ENCODE measurements around the gene PLD5.
"Not testable (repeated sequence)": the region's sequence is repeated elsewhere in the genome, so short reads cannot be mapped to it uniquely, and the experiment has no call there.

PLD5 gene

GRCh38 chr1:242237051-242237450 lies 287.4 kb downstream of the PLD5 start:
- H3K27ac Mint-ChIP-seq: no peak overlapping the region
- H3K27me3 Mint-ChIP-seq: no peaks in the 10 kb centered on the region
- H3K4me3 Mint-ChIP-seq: no peak overlapping the region
- H3K4me1 Mint-ChIP-seq (ENCODE audit: low read depth): no peaks in the 10 kb centered on the region
- H3K9me3 Mint-ChIP-seq: no peaks in the 10 kb centered on the region
- H3K36me3 Mint-ChIP-seq (ENCODE audit: low read depth): no peaks in the 10 kb centered on the region

DNA sequence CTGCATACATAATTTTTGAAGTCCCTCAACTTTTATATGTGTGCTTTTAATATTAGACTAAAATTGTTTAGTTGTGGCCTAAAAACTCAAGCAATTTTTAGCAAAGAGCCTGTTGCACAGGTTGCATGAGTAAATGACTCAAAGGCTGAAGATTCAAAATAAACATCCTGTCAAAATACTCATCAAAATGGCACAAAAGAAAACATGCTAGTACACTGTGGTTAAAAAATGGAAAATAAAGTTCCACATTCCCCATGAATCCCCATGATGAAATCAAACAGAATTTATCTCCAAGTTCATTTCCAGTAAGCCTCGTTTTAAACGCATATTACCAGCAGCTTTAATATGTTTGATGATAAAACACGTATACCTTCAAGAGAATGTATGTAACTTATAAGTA lies 295.5 kb downstream of the PLD5 start:
- no peak overlapping the region for H3K4me3 Mint-ChIP-seq
- no peaks in the 10 kb centered on the region for H3K9me3 Mint-ChIP-seq
- no peaks in the 10 kb centered on the region for H3K4me1 Mint-ChIP-seq (ENCODE audit: low read depth)
- no peaks in the 10 kb centered on the region for H3K27me3 Mint-ChIP-seq
- H3K27ac Mint-ChIP-seq: no peak overlapping the region
- H3K36me3 Mint-ChIP-seq (ENCODE audit: low read depth): no peaks in the 10 kb centered on the region

DNA sequence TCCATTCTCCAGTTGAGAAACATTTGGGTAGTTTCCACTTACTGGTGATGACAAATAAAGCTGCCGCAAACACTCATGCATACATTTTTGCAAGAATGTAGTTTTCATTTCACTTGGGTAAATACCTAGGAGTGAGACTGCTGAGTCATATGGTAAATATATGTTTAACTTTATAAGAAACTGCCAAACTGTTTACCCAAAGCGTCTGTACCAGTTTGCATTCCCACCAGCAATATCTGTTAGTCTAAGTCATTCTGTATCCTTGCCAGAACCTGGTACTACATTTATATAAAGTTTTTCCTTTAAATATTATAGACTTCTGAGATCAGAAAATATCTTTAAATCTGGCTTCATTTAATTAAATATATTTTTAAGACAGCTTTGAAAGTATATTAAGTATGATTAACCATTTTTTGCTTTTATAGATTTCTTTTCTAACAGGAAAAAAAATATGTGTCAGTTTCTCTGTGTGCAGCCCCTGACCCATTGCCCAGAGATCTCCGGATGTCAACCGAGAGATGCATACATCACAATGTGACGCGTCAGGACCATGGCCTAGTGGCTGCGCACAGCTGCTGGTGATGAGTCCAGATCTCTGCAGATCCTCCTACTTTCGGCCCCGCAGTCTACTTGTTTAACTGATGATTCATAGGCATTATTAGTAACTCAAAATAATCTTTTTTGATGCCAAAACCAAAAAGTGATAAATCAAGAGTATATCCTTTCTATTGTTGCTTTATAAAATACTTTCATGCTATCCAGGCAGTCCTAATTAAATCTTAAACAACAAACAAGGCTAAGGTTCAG lies 298.5 kb downstream of the PLD5 start:
- Mint-ChIP-seq H3K27ac (no peak overlapping the region), H3K4me1 (ENCODE audit: low read depth) (no peaks in the 10 kb centered on the region), H3K27me3 (no peaks in the 10 kb centered on the region), H3K9me3 (no peaks in the 10 kb centered on the region), H3K4me3 (no peak overlapping the region), H3K36me3 (ENCODE audit: low read depth) (no peaks in the 10 kb centered on the region)

DNA sequence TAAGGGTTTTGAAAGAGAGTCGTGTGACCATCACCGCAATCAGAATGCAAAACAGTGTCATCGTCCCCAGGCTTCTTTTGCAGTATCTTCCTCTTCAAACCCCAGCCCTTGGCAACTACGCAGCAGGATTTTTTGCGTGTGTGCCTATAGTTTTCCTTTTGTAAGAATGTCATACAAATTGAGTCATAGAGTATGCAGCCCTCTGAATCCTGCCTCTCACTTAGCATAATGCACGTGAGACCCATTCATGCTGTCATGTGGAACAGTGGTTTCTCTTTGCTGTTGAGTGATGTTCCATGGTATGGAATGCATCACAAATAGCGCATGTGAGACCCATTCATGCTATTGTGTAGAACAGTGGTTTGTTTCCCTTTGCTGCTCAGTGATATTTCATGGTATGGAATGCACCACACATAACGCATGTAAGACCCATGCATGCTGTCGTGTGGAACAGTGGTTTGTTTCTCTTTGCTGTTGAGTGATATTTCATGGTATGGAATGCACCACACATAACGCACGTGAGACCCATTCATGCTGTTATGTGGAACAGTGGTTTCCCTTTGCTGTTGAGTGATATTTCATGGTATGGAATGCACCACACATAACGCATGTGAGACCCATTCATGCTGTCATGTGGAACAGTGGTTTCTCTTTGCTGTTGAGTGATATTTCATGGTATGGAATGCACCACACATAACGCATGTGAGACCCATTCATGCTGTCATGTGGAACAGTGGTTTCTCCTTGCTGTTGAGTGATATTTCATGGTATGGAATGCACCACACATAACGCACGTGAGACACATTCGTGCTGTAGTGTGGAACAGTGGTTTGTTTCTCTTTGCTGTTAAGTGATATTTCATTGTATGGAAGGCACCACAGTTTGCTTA lies 299.4 kb downstream of the PLD5 start:
- not testable (repeated sequence) for H3K36me3 Mint-ChIP-seq (ENCODE audit: low read depth); H3K27me3 Mint-ChIP-seq; H3K27ac Mint-ChIP-seq; H3K4me3 Mint-ChIP-seq; H3K9me3 Mint-ChIP-seq; H3K4me1 Mint-ChIP-seq (ENCODE audit: low read depth)

- Mint-ChIP-seq H3K9me3 (no peaks in the 10 kb centered on the region), H3K4me3 (no peak overlapping the region), H3K27ac (no peak overlapping the region), H3K36me3 (ENCODE audit: low read depth) (no peaks in the 10 kb centered on the region), H3K27me3 (no peaks in the 10 kb centered on the region), H3K4me1 (ENCODE audit: low read depth) (no peaks in the 10 kb centered on the region)
Measured at GRCh38 chr1:242224461-242224860, 300.0 kb downstream of the PLD5 start.

DNA sequence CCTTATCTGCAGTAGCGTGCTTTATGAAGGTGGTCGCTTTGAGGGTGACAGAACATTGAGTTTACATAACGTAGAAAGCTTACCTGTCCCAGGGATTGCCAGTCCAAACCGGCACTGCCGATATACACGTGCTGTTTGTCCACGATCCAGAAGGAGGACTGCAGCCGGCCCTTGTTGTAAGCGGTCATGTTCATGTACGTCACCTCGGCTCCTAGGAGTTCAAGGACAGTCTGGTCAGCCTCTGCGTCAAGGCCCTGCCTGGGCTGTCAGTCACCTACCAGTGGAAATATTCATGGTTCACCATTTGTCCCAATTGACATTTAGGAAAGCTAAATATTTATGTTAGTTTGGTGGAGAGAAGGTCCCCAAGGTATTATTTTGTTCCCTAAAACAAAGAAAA lies 304.6 kb downstream of the PLD5 start:
- Mint-ChIP-seq H3K27me3 (no peaks in the 10 kb centered on the region), H3K9me3 (peaks cover 4% of the 10 kb centered on the region), H3K27ac (no peak overlapping the region), H3K36me3 (ENCODE audit: low read depth) (no peaks in the 10 kb centered on the region), H3K4me1 (ENCODE audit: low read depth) (no peaks in the 10 kb centered on the region), H3K4me3 (no peak overlapping the region)

- Mint-ChIP-seq H3K36me3 (ENCODE audit: low read depth) (no peaks in the 10 kb centered on the region), H3K9me3 (peaks cover 4% of the 10 kb centered on the region), H3K4me3 (no peak overlapping the region), H3K27me3 (no peaks in the 10 kb centered on the region), H3K4me1 (ENCODE audit: low read depth) (no peaks in the 10 kb centered on the region), H3K27ac (no peak overlapping the region)
Measured at GRCh38 chr1:242219298-242219901, 305.1 kb downstream of the PLD5 start.

GRCh38 chr1:242216368-242216767 lies 308.1 kb downstream of the PLD5 start:
- no peaks in the 10 kb centered on the region for H3K27me3 Mint-ChIP-seq
- H3K27ac Mint-ChIP-seq: no peak overlapping the region
- peaks cover 4% of the 10 kb centered on the region for H3K9me3 Mint-ChIP-seq
- no peaks in the 10 kb centered on the region for H3K36me3 Mint-ChIP-seq (ENCODE audit: low read depth)
- no peak overlapping the region for H3K4me3 Mint-ChIP-seq
- no peaks in the 10 kb centered on the region for H3K4me1 Mint-ChIP-seq (ENCODE audit: low read depth)

GRCh38 chr1:242214455-242214854 lies 310.0 kb downstream of the PLD5 start:
- not testable (repeated sequence) for H3K4me1 Mint-ChIP-seq (ENCODE audit: low read depth)

GRCh38 chr1:242212961-242213360 lies 311.5 kb downstream of the PLD5 start:
- H3K27me3 Mint-ChIP-seq; H3K36me3 Mint-ChIP-seq (ENCODE audit: low read depth); H3K9me3 Mint-ChIP-seq; H3K4me3 Mint-ChIP-seq; H3K4me1 Mint-ChIP-seq (ENCODE audit: low read depth); H3K27ac Mint-ChIP-seq: not testable (repeated sequence)

More at GRCh38 chr1:242214455-242214854, 310.0 kb downstream of the PLD5 start:
- not testable (repeated sequence) for H3K27ac Mint-ChIP-seq; H3K27me3 Mint-ChIP-seq; H3K36me3 Mint-ChIP-seq (ENCODE audit: low read depth); H3K4me3 Mint-ChIP-seq; H3K9me3 Mint-ChIP-seq

GRCh38 chr1:242212401-242212800 lies 312.1 kb downstream of the PLD5 start:
- no peak overlapping the region for H3K27ac Mint-ChIP-seq
- no peaks in the 10 kb centered on the region for H3K4me1 Mint-ChIP-seq (ENCODE audit: low read depth)
- peaks cover 4% of the 10 kb centered on the region for H3K27me3 Mint-ChIP-seq
- peaks cover 4% of the 10 kb centered on the region for H3K9me3 Mint-ChIP-seq
- no peaks in the 10 kb centered on the region for H3K36me3 Mint-ChIP-seq (ENCODE audit: low read depth)
- H3K4me3 Mint-ChIP-seq: no peak overlapping the region

DNA sequence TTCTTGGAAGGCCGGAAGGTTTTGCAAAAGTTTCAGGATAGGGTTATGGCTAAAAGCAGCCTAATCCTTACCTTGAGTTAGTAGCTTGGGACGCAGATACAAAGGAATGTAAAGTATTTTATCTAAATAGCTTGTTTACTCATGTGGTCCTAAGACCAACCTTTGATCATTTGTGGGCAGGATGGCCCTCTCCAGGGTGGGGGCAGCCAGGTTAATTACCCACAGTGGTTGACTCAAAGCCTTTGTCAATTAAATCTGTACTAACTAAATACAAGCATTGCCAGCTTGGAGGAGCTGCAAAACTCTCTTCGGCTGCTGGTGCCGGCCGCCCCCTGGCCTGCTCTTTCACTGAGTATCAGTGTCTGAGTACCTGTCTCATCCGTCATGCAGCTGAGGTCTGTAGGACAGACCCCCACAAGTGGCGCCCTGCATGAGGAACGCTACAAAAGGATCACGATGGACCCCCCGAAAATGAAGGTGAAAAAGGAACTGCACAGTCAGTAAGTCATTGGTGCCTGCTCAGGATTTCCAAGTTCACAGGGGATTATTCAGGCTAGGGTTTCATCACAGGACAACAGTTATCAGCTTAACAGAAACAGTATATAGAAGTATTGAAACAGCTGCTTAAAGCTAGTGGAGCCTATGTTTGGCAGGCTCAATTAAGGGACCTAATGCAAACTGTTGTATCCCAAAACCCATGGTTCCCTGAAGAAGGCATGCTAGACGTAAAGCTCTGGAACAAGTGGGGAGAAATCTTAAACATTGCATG lies 313.1 kb downstream of the PLD5 start:
- H3K4me3 Mint-ChIP-seq: no peak overlapping the region
- H3K9me3 Mint-ChIP-seq: peaks cover 4% of the 10 kb centered on the region
- H3K4me1 Mint-ChIP-seq (ENCODE audit: low read depth): no peaks in the 10 kb centered on the region
- H3K27me3 Mint-ChIP-seq: peaks cover 4% of the 10 kb centered on the region
- H3K36me3 Mint-ChIP-seq (ENCODE audit: low read depth): no peaks in the 10 kb centered on the region
- no peak overlapping the region for H3K27ac Mint-ChIP-seq

DNA sequence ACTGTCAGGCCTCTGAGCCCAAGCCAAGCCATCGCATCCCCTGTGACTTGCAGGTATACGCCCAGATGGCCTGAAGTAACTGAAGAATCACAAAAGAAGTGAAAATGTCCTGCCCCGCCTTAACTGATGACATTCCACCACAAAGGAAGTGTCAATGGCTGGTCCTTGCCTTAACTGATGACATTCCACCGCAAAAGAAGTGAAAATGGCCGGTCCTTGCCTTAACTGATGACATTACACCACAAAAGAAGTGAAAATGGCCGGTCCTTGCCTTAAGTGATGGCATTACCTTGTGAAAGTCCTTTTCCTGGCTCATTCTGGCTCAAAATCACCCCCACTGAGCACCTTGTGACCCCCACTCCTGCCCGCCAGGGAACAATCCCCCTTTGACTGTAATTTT lies 314.2 kb downstream of the PLD5 start:
- H3K27me3 Mint-ChIP-seq; H3K36me3 Mint-ChIP-seq (ENCODE audit: low read depth); H3K4me3 Mint-ChIP-seq; H3K4me1 Mint-ChIP-seq (ENCODE audit: low read depth); H3K27ac Mint-ChIP-seq; H3K9me3 Mint-ChIP-seq: not testable (repeated sequence)

DNA sequence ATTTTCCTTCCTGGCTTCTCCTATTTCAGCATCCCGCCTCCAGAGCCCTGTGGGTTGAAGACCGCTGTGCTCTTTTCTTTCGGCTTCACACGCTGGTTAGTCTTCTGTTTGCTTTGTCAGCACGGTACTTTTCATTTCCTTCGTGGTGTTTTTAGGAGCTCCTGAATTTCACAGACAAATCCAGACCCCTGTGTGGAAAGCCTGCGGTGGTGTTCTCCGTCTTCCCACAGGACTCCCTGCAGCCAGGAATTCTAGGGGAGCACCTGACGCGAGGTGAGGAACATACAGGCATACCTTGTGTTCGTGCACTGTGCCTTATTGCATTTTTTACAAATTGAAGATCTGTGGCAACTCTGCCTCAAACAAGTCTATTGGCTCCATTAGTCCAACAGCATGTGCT lies 315.4 kb downstream of the PLD5 start:
- Mint-ChIP-seq H3K36me3 (ENCODE audit: low read depth) (no peaks in the 10 kb centered on the region), H3K27ac (no peak overlapping the region), H3K9me3 (no peaks in the 10 kb centered on the region), H3K4me1 (ENCODE audit: low read depth) (no peaks in the 10 kb centered on the region), H3K4me3 (no peak overlapping the region), H3K27me3 (peaks cover 4% of the 10 kb centered on the region)

DNA sequence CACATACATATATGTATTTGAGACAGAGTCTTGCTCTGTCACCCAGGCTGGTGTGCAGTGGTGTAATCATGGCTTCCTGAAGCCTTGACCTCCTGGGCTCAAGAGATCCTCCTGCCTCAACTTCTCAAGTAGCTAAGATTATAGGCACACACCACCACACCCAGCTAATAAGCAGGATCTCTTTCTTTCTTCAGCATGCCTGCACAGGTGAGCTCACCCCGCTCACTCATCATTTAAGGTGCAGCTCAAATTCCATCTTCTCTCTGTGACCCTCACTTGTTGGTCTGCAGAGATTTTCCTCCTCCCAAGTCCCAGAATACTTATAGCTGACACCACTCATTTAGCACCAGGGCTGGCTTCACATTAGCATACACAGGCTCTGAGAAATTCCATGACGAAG lies 316.5 kb downstream of the PLD5 start:
- Mint-ChIP-seq H3K36me3 (ENCODE audit: low read depth) (no peaks in the 10 kb centered on the region), H3K27ac (no peak overlapping the region), H3K9me3 (peaks cover 4% of the 10 kb centered on the region), H3K4me1 (ENCODE audit: low read depth) (no peaks in the 10 kb centered on the region), H3K4me3 (no peak overlapping the region), H3K27me3 (peaks cover 4% of the 10 kb centered on the region)
